Heart left ventricle (tissue), 16 donors: Measurements from ENCODE around the gene CYB561D1. TPM values are rescaled to one million over a fixed set of nuclear protein-coding genes. Genes with fewer than 3 reads are reported as not detected.

ENCODE experiments used
- ATAC-seq, 4 donors: fragments of 200-7000 bp; cut with Tn5 transposase; one replicate each; pipeline ENCODE4 v1.9.1; 2020 to 2022; ENCODE audit warnings: moderate library complexity in 4 of 4, mild to moderate bottlenecking in 3 of 4, moderate number of reproducible peaks in 1 of 4
- DNase-seq, 5 donors: peaks; one replicate each; pipeline ENCODE4 v3.0.0-alpha.2; 2020
- H3K27ac ChIP-seq, 12 donors: fragments of 200-600 bp; sonication (generic) in 4 of 12; one replicate each; pipeline versions ENCODE4 v1.5.0 to v1.8.0; 2016 to 2022; ENCODE audit warnings: mild to moderate bottlenecking in 2 of 12
- H3K27me3 ChIP-seq, 9 donors: fragments of 200-600 bp; sonication (generic) in 2 of 9; one replicate each; pipeline versions ENCODE4 v1.5.1 to v1.8.0; 2016 to 2022; ENCODE audit warnings: mild to moderate bottlenecking in 3 of 9
- H3K36me3 ChIP-seq, 9 donors: fragments of 200-600 bp; sonication (generic) in 2 of 9; one replicate each; pipeline versions ENCODE4 v1.5.0 to v1.8.0; 2018 to 2022; ENCODE audit warnings: mild to moderate bottlenecking in 2 of 9
- H3K4me1 ChIP-seq, 12 donors: fragments of 200-600 bp; sonication (generic) in 4 of 12; one replicate each; pipeline versions ENCODE4 v1.5.0 to v1.8.0; 2016 to 2022; ENCODE audit warnings: mild to moderate bottlenecking in 3 of 12
- H3K4me3 ChIP-seq, 12 donors: fragments of 200-600 bp; sonication (generic) in 4 of 12; one replicate each; pipeline versions ENCODE4 v1.5.0 to v1.8.0; 2017 to 2022; ENCODE audit warnings: mild to moderate bottlenecking in 9 of 12, moderate library complexity in 4 of 12
- H3K9me3 ChIP-seq, 12 donors: fragments of 200-600 bp; sonication (generic) in 4 of 12; one replicate each; pipeline versions ENCODE4 v1.5.0 to v1.8.0; 2016 to 2022; ENCODE audit warnings: mild to moderate bottlenecking in 1 of 12
- POLR2A ChIP-seq, 2 donors: fragments of 450-650 bp; IDR thresholded peaks; one replicate each; pipeline ENCODE4 v1.6.1; 2017; ENCODE audit warnings: antibody characterized with exemption in 2 of 2, mild to moderate bottlenecking in 2 of 2, moderate library complexity in 2 of 2
- WGBS, 4 donors: extraction: QIAGEN DNeasy Blood & Tissue Kit in 2 of 4; methylation state at CpG; one replicate each; pipeline versions ENCODE4 v1.1.5 to v1.1.7; 2013 to 2018; 5-methylcytosine and 5-hydroxymethylcytosine counted together
- intact Hi-C, 10 donors: fragments of 100-400 bp; cut with DNase I; formaldehyde crosslinking; loops; one replicate each; pipeline versions ENCODE4 v1.11.1 to v1.14.2; 2022
- polyA plus RNA-seq, 2 donors: library from polyadenylated mRNA; stranded (reverse); fragments of 200-250 nt; gene quantifications; one replicate each; pipeline ENCODE4 v1.2.3, GENCODE V29; 2013
- total RNA-seq, 9 donors: library from RNA; depleted of rRNA in 2 of 9; stranded (reverse); fragments of >200 nt in 2 of 9; fragmentation: NEBNext Ultra II Directional in 3 of 9; extraction: Animal tissue kit (Norgen Biotek cat#: 25700) in 3 of 9; gene quantifications; one replicate each; pipeline versions ENCODE4 v1.1.0 to v1.2.4, GENCODE V29; 2016 to 2023
- TF ChIP-seq, protein P1 (sequence below), 12 donors: fragments of 200-600 bp; sonication (generic) in 4 of 12; IDR thresholded peaks; one replicate each; pipeline versions ENCODE4 v1.5.0 to v1.8.0; 2018 to 2022; ENCODE audit warnings: antibody characterized with exemption in 12 of 12, mild to moderate bottlenecking in 5 of 12
- donor health status: ischemic (EF 13 %, LVEDD 7.1; RV severe dilation, severe dysfunction).
- donor health status: healthy with polysubstance abuse.
- donor health status: DM: no; HTN: yes; CAD: no.
- donor health status: DM: no; HTN: no; CAD: no.
- donor health status: ischemic (EF 25% LVEDD 6.9; RV normal size, moderate dysfunction).
- donor health status: ischemic (EF 25% LVEDD 5.7; RV mildly dilated, moderate dysfunction).
- donor health status: healthy.
- donor health status: DM: yes; HTN: yes; CAD: no.
- donor health status: ischemic (EF 35%, LVEDD 5.7; RV mildly dilated, moderate dysfunction).
- donor health status: nonischemic (EF 11% LVEDD 7.7; RV severe dilation, severe dysfunction).
- donor health status: DM: yes; HTN: yes; CAD: no.
- donor health status: PGD.
- donor health status: ischemic (EF 29% LVEDD 5.4; RV normal size, mild dysfunction).
- donor health status: nonischemic (EF 23%, LVEDD 6.1; RV moderate dilation, normal function).

CYB561D1 gene
- total and polyA plus RNA-seq, 11 donors = 2.1 to 8.4 (median 5.1) TPM

DNA sequence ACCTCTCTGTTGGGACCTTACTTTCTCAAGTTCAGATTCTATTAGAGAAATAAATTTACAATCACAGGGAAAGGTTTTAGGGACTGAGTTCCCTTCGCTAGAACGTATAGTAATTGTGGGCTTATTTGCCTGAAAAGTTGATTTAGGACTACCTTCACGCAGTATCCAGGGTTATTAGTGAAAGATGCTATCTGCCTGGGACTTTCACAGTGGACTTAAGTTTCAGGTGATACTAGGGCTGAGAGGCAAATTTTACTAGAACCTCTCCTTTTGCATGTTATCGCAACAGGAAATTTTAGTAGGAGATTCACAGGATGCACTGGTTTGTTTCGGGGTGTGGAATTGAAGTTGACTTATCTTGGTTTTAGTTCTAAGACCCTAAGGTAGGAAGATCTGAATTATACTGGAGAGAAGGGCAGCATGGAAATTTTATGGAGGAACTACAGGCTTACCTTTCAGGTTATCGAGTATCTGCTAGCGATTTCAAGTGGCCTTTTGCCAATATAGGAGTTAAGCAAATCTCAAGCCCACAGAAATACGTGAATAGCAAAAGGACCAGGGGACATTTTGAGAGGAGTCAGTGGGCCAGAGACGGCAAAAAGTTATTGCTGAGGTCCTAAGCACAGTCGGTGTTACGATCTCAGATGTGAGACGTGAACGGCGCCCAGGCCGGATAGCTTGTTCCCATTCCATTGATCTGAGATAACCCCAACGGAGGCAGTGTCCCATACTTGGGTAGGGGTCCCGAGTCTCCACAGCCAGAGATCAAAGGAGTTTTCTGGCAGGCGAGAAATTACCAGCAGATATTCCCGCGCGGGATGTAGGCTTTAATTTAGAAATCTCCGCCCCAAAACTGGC lies 53.8 kb downstream of the CYB561D1 start:
- 12 to 15% (median 13%) methylated on average over 21 to 22 of the region's 22 CpGs for WGBS, 4 donors
- no peaks in the 10 kb centered on the region for H3K27me3 ChIP-seq
- peak overlapping the region; percentile 85 to 99 (median 94) for H3K27ac ChIP-seq
- ATAC-seq = peak in 3 of 4 donors; percentile 16 to 34 (median 25)
- DNase-seq = no peak
- peak overlapping the region; percentile 61 to 98 (median 90) for H3K4me3 ChIP-seq
- intact Hi-C loops = loop anchor here (2.0 to 10.0 kb wide), 13 partner anchors 73 to 460 kb away; partner anchors contain the start of gene AHCYL1 (in 8 of the 10)
- TF ChIP-seq POLR2A (IDR thresholded peaks at IDR 0.05) = no peak
- TF ChIP-seq, protein P1, sequence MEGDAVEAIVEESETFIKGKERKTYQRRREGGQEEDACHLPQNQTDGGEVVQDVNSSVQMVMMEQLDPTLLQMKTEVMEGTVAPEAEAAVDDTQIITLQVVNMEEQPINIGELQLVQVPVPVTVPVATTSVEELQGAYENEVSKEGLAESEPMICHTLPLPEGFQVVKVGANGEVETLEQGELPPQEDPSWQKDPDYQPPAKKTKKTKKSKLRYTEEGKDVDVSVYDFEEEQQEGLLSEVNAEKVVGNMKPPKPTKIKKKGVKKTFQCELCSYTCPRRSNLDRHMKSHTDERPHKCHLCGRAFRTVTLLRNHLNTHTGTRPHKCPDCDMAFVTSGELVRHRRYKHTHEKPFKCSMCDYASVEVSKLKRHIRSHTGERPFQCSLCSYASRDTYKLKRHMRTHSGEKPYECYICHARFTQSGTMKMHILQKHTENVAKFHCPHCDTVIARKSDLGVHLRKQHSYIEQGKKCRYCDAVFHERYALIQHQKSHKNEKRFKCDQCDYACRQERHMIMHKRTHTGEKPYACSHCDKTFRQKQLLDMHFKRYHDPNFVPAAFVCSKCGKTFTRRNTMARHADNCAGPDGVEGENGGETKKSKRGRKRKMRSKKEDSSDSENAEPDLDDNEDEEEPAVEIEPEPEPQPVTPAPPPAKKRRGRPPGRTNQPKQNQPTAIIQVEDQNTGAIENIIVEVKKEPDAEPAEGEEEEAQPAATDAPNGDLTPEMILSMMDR (IDR thresholded peaks at IDR 0.05) = no peak
- no peaks in the 10 kb centered on the region for H3K9me3 ChIP-seq
- peaks cover 0 to 5% (median 0%) of the 10 kb centered on the region in 9 donors for H3K36me3 ChIP-seq
- peaks cover 0 to 48% (median 33%) of the 10 kb centered on the region in 12 donors for H3K4me1 ChIP-seq

DNA sequence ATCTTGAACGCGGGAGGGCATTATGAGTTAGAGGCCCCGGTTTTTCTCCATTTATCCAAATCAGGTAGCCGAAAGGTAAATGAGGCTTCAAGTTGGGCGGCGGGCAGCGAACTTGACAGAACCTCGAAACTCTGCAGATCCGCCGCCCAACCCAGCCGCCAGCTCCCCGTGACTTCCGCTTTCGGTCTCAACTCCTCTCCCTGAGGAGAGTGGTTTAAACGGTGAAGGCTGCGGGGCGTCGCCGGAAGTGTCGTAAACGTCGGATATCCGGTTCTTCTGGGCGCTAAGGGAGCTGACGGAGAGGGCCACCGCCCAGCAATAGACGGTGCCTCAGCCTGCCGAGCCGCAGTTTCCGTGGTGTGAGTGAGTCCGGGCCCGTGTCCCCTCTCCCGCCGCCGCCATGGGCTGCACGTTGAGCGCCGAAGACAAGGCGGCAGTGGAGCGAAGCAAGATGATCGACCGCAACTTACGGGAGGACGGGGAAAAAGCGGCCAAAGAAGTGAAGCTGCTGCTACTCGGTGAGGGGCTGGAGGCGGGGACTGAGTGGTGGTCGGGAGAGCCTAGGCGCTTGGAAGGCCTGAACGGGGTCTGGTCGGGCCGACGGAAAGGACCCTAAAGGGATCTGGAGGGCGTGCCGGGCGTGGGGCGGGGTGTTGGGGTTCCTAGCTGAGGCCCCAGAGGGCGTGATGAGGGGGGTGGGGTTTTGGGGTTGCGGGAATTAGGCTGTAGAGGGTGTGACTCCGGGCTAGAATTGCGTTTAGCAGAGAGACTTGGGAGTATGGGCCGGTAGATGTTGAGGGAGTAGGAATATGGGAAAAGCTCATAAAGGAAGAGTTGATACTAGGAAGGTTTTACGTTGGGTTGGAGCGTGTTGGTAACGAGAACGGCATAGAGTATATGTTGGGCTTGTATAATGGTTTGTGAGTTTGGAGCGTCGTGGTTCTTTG lies 54.7 kb downstream of the CYB561D1 start, which contains the start of gene GNAI3:
TSS of gene GNAI3 (plus strand) at position 295 of the 947 bp plus-strand sequence. CDS start at position 401, 106 bp downstream.
- H3K4me1 ChIP-seq = peaks cover 0 to 51% (median 34%) of the 10 kb centered on the region in 12 donors
- peak; percentile 71 to 97 for TF ChIP-seq POLR2A (IDR thresholded peaks at IDR 0.05)
- TF ChIP-seq, protein P1 (IDR thresholded peaks at IDR 0.05) = no peak
- H3K27ac ChIP-seq = peak within 1 kb of the TSS; percentile 85 to 99 (median 94)
- peak within 1 kb of the TSS; percentile 61 to 98 (median 90) for H3K4me3 ChIP-seq
- DNase-seq = peak; percentile 95 to 97 (median 97)
- peaks cover 0 to 5% (median 0%) of the 10 kb centered on the region in 9 donors for H3K36me3 ChIP-seq
- ATAC-seq = peak; percentile 98 to 99 (median 98)
- H3K27me3 ChIP-seq = no peaks in the 10 kb centered on the region
- WGBS, 4 donors = 0% methylated on average over 39 to 68 of the region's 68 CpGs
- no peaks in the 10 kb centered on the region for H3K9me3 ChIP-seq
- intact Hi-C loops = loop anchor here (5.0 to 10.0 kb wide), 9 partner anchors 74 to 459 kb away; partner anchors contain the start of gene AHCYL1 (in 6 of the 10)

Other genes starting within 250 kb of the CYB561D1 start
- gene CELSR2, start 244.6 kb upstream of the CYB561D1 start, total RNA-seq = 10 to 100 TPM in 1 of 9 donors, 1 to 10 TPM in 8; 2.5 to 11.9 (median 8.6) TPM
- gene CELSR2, start 244.6 kb upstream of the CYB561D1 start, polyA plus RNA-seq = 1 to 10 TPM; 1.6 to 2.1 TPM
- 1 to 10 TPM in 3 of 9 donors, under 1 TPM in 5, not detected in 1; 0.23 to 3.6 (median 0.60) TPM for gene PSRC1, start 210.9 kb upstream of the CYB561D1 start, total RNA-seq
- 1 to 10 TPM; 1.1 to 1.4 TPM for gene PSRC1, start 210.9 kb upstream of the CYB561D1 start, polyA plus RNA-seq
- 1 to 10 TPM in 2 of 9 donors, under 1 TPM in 4, not detected in 3; 0.44 to 2.5 (median 0.54) TPM for gene MYBPHL, start 187.1 kb upstream of the CYB561D1 start, total RNA-seq
- gene MYBPHL, start 187.1 kb upstream of the CYB561D1 start, polyA plus RNA-seq = under 1 TPM; 0.24 to 0.61 TPM
- 100 to 1,000 TPM in 7 of 9 donors, 10 to 100 TPM in 2; 75.5 to 346 (median 165) TPM for gene SORT1, start 96.2 kb upstream of the CYB561D1 start, total RNA-seq
- 100 to 1,000 TPM in 1 of 2 donors, 10 to 100 TPM in 1; 36.9 to 133 TPM for gene SORT1, start 96.2 kb upstream of the CYB561D1 start, polyA plus RNA-seq
- gene PSMA5, start 67.6 kb upstream of the CYB561D1 start, total RNA-seq = 10 to 100 TPM; 24.3 to 74.9 (median 61.0) TPM
- gene PSMA5, start 67.6 kb upstream of the CYB561D1 start, polyA plus RNA-seq = 10 to 100 TPM; 31.5 to 94.7 TPM
- gene SYPL2, start 27.5 kb upstream of the CYB561D1 start, total RNA-seq = 10 to 100 TPM; 11.3 to 39.7 (median 25.4) TPM
- 10 to 100 TPM; 14.7 to 36.3 TPM for gene SYPL2, start 27.5 kb upstream of the CYB561D1 start, polyA plus RNA-seq
- gene ATXN7L2, start 10.2 kb upstream of the CYB561D1 start, total RNA-seq = 1 to 10 TPM; 1.2 to 2.8 (median 2.1) TPM
- gene ATXN7L2, start 10.2 kb upstream of the CYB561D1 start, polyA plus RNA-seq = 1 to 10 TPM; 2.0 to 3.8 TPM
- 10 to 100 TPM in 8 of 9 donors, 1 to 10 TPM in 1; 9.9 to 19.1 (median 14.9) TPM for gene AMIGO1, start 15.6 kb downstream of the CYB561D1 start, total RNA-seq
- gene AMIGO1, start 15.6 kb downstream of the CYB561D1 start, polyA plus RNA-seq = 1 to 10 TPM; 4.6 to 6.2 TPM
- under 1 TPM in 6 of 9 donors, not detected in 3; 0.08 to 0.72 (median 0.21) TPM for gene GPR61, start 45.8 kb downstream of the CYB561D1 start, total RNA-seq
- under 1 TPM in 1 of 2 donors, not detected in 1; 0.15 TPM for gene GPR61, start 45.8 kb downstream of the CYB561D1 start, polyA plus RNA-seq
- gene GNAI3, start 54.5 kb downstream of the CYB561D1 start, total RNA-seq = 1 to 10 TPM; 1.5 to 5.4 (median 2.5) TPM
- 1 to 10 TPM; 1.6 to 3.0 TPM for gene GNAI3, start 54.5 kb downstream of the CYB561D1 start, polyA plus RNA-seq
- not detected for gene GNAT2, start 125.5 kb downstream of the CYB561D1 start, total RNA-seq
- not detected for gene GNAT2, start 125.5 kb downstream of the CYB561D1 start, polyA plus RNA-seq
- 10 to 100 TPM in 5 of 9 donors, 1 to 10 TPM in 4; 7.5 to 29.9 (median 10.0) TPM for gene AMPD2, start 125.7 kb downstream of the CYB561D1 start, total RNA-seq
- 10 to 100 TPM in 1 of 2 donors, 1 to 10 TPM in 1; 7.4 to 17.1 TPM for gene AMPD2, start 125.7 kb downstream of the CYB561D1 start, polyA plus RNA-seq
- gene GSTM4, start 162.0 kb downstream of the CYB561D1 start, total RNA-seq = 10 to 100 TPM; 29.2 to 48.4 (median 44.5) TPM
- gene GSTM4, start 162.0 kb downstream of the CYB561D1 start, polyA plus RNA-seq = 10 to 100 TPM; 21.7 to 42.1 TPM
- gene GSTM2, start 174.0 kb downstream of the CYB561D1 start, total RNA-seq = 10 to 100 TPM; 41.8 to 86.2 (median 62.3) TPM
- 100 to 1,000 TPM in 1 of 2 donors, 10 to 100 TPM in 1; 20.5 to 101 TPM for gene GSTM2, start 174.0 kb downstream of the CYB561D1 start, polyA plus RNA-seq
- gene GSTM1, start 193.7 kb downstream of the CYB561D1 start, total RNA-seq = 10 to 100 TPM in 5 of 9 donors, not detected in 4; 17.9 to 60.0 (median 26.8) TPM
- 10 to 100 TPM in 1 of 2 donors, under 1 TPM in 1; 0.10 to 39.5 TPM for gene GSTM1, start 193.7 kb downstream of the CYB561D1 start, polyA plus RNA-seq
- gene GSTM5, start 218.2 kb downstream of the CYB561D1 start, total RNA-seq = 1 to 10 TPM in 7 of 9 donors, under 1 TPM in 1, not detected in 1; 0.58 to 9.0 (median 2.2) TPM
- 1 to 10 TPM in 1 of 2 donors, under 1 TPM in 1; 0.49 to 1.4 TPM for gene GSTM5, start 218.2 kb downstream of the CYB561D1 start, polyA plus RNA-seq
- 100 to 1,000 TPM in 4 of 9 donors, 10 to 100 TPM in 5; 52.3 to 237 (median 91.5) TPM for gene GSTM3, start 246.9 kb downstream of the CYB561D1 start, total RNA-seq
- 100 to 1,000 TPM in 1 of 2 donors, 10 to 100 TPM in 1; 53.1 to 224 TPM for gene GSTM3, start 246.9 kb downstream of the CYB561D1 start, polyA plus RNA-seq